Measurements from ENCODE around the gene AOX1.

DNA sequence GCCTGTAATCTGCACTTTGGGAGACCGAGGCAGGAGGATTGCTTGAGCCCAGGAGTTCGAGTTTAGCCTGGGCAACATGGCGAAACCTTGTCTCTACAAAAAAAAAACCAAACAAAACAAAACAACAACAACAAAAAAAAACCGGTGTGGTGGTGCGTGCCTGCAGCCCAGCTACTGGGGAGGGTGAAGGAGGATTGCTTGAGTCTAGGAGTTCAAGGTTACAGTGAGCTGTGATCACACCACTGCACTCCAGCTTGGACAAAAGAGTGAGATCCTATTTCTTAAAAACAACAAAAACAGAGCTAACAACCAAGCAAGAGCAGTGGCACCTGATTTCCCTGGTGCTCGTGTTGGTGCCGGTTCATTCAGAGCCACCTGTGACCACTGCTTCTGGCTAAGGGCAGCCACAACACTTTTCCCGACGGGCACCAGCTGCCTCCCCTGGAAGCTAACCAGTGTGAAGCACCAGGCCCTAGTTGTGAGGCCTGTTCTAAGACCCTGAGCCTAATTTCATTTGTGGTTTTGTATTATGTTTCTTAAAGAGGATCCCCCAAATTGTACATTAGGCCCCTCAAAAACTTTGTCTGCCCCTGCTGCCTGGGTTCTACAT, 1.3 kb downstream of the AOX1 start:
- TF ChIP-seq TAF1 (IDR thresholded peaks at IDR 0.05; ENCODE audit: borderline replicate concordance, insufficient read depth, low read length) (no peak), POLR2AphosphoS5 (IDR thresholded peaks at IDR 0.05; ENCODE audit: low read depth, low read length) (no peak), FOXP2 (optimal IDR thresholded peaks at IDR 0.05; ENCODE audit: borderline replicate concordance, extremely low read depth, extremely low read length, insufficient read depth) (no peak)
